GM12873 (cell line): Measurements from ENCODE around the gene USP7.

ENCODE experiments used
- TF ChIP-seq, protein P1 (sequence below): IDR thresholded peaks from 2 replicates; pipeline ENCODE4 v1.5.1; 2012; ENCODE audit warnings: low read depth, mild to moderate bottlenecking, moderate library complexity, low read length, control low read depth; ENCODE audit not compliant: insufficient read depth; ENCODE audit errors: missing control alignments

Gene USP7

DNA sequence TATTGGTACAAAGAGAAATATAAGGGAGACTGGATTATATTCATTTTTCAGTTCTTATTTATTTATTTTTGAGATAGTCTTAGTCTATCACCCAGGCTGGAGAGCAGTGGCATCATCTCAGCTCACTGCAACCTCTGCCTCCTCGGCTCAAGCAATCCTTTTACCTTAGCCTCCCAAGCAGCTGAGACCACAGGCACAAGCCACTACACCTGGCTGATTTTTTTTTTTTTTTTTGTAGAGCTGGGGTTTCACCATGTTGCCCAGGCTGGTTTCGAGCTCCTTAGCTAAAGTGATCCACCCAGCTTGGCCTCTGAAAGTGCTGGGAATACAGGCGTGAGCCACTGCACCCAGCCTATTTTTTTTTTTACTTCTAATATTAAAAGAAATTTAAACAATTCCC lies 40.1 kb upstream of the USP7 start:
- TF ChIP-seq, protein P1, sequence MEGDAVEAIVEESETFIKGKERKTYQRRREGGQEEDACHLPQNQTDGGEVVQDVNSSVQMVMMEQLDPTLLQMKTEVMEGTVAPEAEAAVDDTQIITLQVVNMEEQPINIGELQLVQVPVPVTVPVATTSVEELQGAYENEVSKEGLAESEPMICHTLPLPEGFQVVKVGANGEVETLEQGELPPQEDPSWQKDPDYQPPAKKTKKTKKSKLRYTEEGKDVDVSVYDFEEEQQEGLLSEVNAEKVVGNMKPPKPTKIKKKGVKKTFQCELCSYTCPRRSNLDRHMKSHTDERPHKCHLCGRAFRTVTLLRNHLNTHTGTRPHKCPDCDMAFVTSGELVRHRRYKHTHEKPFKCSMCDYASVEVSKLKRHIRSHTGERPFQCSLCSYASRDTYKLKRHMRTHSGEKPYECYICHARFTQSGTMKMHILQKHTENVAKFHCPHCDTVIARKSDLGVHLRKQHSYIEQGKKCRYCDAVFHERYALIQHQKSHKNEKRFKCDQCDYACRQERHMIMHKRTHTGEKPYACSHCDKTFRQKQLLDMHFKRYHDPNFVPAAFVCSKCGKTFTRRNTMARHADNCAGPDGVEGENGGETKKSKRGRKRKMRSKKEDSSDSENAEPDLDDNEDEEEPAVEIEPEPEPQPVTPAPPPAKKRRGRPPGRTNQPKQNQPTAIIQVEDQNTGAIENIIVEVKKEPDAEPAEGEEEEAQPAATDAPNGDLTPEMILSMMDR, result no peak

DNA sequence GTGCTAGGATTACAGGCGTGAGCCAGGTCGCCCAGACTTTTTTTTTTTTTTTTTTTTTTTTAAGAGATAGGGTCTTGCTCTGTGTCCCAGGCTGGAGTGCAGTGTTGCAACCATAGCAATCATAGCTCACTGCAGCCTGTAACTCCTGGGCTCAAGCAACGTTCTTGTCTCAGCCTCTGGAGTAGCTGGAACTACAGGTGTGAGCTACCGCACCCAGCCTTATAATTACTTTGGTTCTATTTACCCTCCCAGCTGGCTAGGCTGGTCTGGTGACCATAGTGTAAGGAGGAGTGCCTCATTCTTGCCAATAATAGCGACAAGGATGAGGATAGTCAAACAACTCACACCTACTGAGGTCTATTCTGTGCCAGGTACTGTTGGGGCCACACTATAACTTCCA lies 39.6 kb upstream of the USP7 start:
- TF ChIP-seq, protein P1, result no peak

DNA sequence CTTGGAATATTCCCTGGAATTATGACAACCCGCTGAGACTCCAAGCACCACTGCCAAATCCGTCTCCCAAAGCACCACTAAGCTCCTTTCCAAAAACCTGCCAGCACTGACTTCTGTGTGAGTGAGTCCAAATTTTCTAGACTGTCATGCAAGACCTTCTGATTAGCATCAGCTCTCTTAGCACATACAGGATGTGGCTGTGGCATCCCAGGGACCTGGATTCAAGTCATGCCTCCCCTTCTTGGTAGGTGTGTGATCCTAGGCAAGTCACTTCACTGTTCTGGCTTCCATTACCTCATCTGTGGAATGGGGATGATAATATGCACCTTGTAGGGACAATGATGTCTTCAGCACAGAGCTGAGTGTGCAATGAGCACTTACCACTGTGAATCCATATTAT lies 38.3 kb upstream of the USP7 start:
- TF ChIP-seq, protein P1, result no peak

DNA sequence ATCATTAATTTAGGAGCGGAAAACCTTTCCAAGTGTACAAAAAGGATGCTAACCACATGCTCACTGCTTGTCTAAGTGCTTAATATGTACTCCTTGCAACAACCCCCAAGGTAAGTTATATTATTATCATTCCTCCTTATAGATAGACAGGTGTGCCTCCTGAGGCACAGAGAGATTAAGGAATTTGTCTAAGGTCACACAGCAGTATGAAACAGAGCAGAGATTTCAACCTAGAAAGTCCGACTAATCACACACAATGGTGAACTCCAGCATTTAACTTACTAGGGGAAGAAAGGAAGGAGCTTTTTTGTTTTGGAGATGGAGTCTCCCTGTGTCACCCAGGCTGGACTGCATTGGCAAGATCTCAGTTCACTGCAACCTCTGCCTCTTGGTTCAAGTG lies 37.0 kb upstream of the USP7 start:
- TF ChIP-seq, protein P1, result no peak

DNA sequence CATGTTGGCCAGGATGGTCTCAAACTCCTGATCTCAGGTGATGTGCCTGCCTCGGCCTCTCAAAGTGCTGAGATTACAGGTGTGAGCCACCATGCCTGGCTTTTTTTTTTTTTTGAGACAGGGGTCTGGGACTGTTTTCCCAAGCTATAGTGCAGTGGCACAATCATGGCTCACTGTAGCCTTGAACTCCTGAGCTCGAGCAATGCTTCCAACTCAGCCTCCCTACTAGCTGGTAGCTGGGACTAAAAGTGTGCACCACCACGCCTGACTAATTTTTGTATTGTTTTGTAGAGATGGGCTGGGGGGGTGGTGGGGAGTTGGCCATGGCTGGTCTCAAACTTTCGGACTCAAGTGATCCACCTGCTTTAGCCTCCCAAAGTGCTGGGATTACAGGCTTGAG lies 36.1 kb upstream of the USP7 start:
- TF ChIP-seq, protein P1, result no peak

DNA sequence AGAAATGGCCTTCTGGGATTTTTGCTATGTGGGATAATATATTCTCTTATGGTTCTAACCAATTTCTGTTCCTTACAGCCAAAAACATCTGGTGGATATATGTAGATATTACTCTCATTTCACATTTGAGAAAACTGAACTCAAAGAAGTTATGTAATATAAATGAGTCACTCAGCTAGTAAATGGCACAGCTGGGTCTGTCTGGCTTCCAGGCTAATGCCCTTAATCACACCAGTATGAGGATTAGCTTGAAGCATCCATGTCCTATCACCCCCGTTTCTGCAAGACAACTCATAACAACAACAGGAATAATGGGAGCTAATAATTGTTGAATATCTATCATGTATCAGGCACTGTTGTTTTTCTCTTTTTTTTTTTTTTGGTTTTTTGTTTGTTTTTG lies 34.4 kb upstream of the USP7 start:
- TF ChIP-seq, protein P1, result no peak

DNA sequence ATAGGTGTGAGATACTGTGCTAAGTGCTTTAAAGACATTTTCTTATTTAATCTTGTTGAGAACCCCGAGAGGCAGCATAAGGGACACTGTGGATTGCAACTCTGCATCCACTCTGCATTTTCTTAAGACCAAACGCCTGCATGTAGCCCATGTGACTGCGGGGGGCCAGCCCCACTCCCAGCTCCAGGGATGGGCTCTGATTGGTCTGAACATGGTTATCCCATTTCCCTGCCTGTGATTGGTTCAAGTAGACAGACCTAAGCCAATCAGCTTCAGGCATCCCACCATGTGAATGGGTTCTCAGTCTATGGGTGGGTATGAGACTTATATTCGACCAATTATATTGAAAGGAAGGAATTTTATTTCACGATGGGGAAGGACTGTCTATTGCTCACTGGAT lies 33.2 kb upstream of the USP7 start:
- TF ChIP-seq, protein P1, result no peak
